HK-2 (cell line): ENCODE measurements around the gene TIMP1.

Experiments used
- DNase-seq: peaks from one replicate; pipeline ENCODE4 v3.0.0-alpha.2; 2018; ENCODE audit not compliant: unreplicated experiment

Gene TIMP1

DNA sequence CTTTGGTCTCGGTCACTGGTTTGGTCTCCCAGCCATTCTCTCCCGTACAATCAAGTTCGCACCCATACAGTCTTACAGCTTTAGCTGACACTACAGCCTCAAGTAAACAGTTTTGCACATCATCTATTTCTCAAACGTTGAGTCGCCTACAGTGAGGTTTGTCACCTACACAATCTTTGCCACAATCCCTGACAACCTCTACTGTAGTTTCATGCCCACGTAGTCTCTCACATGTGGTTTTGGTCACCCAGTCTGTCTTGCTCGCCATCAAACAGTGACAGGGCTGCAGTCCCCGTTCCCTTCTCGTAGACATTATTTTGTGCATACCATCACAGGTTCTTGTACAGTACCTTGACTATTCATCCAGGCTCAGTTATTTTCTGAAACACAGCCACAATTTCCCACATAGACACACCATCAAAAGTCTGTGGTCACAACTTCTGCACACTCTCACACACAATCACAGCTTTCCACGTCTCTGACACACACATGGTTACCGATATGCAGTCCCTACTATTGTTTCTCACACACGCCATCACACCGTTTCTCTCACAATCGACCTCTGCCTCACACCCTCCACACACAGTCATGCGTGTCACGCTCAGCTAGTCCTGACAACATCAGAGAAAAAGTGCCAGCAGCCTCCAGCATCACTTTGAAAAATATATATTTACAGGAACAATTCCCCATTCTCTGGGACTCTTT is 52.8 kb downstream of the TIMP1 start:
- DNase-seq = no peak
